NCI-H526 treated with DMSO at 0.1 percent for 48 hours (cell line): ENCODE measurements around the gene SPATA3.

Source experiments
- DNase-seq: peaks from one replicate; lab custom pipeline; 2025; lab: John Stamatoyannopoulos, UW

SPATA3 gene

DNA sequence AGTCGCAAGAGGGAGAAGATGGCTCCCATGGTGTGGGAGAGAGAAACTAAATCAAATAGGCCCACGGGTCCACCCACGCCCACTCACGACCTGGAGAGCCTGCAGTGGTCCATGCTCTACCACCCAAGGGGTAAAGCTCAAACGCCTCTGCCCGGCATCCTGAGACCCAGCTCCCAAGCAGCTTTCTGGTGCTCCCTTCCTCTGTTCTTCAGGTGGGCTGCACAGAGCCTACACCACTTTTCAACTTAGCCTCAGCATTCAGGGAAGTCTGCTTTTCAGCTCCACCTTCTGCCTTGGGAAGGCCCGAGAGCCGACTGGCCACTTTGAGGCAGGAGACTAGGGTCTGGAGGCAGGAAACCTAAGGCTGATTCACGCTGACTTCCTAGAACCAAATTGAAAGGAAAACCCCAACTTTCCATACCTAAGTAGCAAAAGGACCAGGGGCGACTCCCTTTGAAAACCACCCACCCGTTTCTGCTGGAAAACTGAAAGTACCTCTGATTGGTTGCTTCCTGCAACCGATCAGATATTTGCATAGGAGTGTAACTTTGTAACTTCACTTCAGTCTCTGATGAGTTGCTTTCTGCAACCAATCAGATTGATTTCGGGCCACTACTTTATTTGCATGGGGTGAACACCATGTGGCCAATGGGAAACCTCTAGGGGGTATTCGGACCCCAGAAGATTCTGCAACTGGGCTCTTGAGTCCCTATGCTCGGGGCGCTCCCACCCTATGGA lies 26.8 kb upstream of the SPATA3 start:
- DNase-seq, result no peak

DNA sequence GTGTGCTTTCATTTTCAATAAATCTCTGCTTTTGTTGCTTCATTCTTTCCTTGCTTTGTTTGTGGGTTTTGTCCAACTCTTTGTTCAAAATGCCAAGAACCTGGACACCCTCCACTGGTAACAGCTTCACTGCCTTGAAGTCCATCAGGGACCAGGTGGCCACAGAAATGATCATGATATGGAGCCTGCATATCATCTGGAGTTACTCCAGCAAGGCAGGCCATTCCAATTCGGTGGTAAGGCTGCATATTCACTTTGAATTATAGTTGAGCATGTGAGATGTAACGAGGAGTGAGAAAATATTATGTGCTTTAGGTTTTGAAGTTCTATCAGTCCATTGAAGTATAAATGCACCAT lies 26.3 kb upstream of the SPATA3 start:
- no peak for DNase-seq

DNA sequence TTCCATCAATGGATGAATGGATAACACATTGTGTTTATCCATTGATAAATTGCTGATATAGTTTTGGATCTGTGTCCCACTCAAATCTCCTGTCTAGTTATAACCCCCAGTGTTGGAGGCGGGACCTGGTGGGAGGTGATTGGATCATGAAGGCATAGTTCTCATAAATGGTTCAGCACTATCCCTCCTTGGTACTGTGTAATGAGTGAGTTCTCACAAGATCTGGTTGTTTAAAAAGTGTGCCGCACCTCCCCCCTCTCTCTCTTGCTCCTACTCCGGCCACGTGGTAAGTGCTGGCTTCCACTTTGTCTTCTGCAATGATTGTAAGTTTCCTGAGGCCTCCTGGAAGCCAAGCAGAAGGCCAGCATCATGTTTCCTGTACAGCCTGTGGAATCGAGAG lies 23.9 kb upstream of the SPATA3 start:
- no peak for DNase-seq

DNA sequence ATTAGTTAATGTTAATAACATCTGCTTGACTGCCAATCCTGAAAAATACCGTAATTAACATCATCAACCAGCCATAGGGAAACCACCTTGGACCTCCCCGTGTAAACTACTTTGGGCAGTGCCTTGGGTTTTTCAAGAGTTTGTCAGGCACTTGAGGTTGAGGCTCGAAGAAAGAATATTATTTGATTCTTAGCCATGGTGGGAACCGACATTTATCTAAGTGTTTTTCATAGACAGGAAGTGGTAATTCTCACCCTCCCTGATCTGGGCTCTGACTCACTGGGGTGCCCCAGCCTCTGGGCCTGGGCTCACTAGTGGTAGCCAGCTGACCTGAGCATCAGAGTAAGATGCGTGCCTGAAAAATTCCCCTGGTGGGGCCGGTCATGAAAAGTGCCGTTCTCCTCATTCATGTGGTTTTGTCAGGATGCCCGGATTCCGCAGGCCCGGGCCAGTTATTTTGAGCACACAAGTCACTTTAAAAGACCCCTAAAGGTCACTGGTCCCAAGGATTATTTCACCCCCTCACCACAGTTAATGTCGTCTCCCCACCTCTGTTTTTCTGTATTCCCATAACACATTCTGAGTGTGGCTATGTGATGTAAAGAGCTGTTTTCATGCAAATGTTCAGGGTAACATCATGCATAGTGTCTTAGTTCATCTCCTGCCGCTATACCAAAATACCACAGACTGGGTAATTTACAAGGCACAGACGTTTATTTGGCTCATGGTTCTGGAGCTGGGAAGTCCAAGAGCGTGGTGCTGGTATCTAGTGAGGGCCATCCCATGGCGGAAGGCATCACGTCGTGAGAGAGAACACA lies 21.6 kb upstream of the SPATA3 start:
- DNase-seq, result no peak

DNA sequence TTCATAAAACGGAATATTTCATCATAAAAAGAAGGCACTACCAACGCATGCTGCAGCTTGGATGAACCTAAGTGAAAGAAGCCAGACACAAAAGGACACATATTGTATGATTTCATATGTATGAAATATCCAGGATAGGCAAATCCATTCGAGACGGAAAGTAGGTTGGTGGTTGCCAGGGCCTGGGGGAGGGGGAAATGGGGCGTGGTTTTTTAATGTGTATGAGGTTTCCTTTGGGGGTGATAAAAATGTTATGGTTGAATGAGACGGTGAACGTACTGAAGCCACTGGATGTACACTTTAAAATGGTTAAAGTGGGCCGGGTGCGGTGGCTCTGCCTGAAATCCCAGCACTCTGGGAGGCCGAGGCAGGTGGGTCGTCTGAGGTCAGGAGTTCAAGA lies 20.0 kb upstream of the SPATA3 start:
- peak; percentile 8 for DNase-seq

DNA sequence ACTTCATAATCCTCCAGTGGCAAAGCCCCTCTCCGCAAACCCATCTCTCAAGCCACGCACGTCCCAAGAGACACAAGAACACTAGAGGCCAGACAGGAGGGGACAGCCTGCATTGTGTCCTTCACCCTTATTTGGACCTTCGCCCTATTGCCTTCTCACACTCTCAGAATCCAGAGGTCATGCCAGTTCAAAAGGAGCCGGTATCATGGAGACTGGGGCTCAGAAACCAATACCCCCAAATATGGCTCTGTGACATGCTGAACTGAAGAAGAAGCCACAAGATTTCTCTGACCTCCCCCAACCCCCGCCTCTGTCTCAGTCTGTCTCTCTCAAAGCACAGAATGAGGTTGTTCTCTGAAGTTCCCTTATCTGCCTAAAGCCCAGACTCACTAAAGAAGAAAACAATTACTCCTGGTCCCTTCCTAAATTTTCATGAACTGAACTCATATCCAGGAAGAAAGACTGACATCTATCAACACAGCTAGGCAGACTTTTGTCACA lies 19.2 kb upstream of the SPATA3 start:
- DNase-seq, result no peak

DNA sequence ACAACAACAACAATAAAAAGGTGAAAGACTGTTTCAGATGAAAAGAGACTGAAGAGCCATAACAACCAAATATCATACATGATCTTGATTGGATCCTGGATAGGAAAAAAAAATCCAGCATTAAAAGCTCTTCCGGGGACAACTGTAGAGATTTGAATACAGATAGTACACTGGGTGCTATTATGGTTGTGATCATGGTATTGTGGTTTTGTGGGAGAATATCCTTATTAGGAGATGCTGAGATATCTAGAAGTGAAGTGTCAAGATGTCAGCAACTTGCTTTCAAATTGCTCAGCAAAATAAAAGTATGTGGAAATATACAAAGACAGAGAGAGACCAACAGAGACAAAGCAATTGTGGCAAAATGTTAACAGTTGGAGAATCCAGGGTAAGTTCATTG lies 15.5 kb upstream of the SPATA3 start:
- no peak for DNase-seq

DNA sequence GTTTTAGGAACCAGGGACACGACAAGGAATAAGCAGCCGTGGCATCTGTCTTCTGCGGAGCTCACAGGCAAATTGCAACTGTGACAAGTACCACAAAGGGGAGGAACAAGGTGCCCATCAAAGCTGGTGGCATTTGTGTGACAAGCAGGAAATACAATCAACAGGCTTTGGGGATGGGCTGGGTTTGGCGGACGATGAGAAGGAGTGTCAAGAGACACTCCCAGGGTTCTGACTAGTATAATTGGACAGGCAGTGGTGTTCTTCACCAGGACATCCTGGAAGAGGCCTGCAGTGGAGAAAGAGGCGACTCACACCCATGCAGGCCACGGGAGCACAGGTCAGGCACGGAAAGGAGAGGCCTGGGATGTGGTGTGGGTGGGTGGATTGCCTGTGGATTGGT lies 14.2 kb upstream of the SPATA3 start:
- no peak for DNase-seq

DNA sequence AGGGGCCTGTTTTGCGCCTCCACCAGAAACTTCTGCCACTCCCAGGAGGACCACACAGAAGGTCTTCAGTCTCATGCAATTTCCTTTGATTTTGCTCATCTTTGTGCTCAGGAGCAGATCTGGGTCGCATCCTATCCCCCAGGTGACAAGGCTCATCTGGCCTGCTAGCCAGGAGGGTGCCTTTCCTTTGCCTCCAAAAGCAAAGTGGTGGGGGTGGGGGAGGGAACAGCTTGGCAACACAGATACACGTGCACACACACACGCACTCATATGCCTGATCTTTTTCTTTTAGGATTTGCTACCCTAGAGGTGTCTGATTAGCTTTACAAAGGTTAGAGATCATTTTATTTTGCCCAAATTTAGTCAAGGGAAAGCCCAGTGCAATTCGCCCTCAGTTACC lies 13.8 kb upstream of the SPATA3 start:
- DNase-seq, result no peak

DNA sequence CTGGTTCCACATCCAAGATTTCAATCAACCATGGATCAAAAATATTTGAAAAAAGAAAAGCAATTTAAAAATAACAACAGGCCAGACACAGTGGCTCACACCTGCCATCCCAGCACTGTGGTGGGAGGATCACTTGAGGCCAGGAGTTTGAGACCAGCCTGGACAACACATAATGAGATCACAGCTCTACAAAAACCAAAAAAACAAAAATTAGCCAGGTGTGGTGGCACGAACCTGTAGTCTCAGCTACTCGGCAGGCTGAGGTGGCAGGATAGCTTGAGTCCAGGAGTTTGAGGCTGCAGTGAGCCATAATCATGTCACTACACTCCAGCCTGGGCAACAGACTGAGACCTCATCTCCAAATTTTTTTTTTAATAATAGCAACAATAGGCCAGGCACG lies 13.4 kb upstream of the SPATA3 start:
- DNase-seq, result no peak

DNA sequence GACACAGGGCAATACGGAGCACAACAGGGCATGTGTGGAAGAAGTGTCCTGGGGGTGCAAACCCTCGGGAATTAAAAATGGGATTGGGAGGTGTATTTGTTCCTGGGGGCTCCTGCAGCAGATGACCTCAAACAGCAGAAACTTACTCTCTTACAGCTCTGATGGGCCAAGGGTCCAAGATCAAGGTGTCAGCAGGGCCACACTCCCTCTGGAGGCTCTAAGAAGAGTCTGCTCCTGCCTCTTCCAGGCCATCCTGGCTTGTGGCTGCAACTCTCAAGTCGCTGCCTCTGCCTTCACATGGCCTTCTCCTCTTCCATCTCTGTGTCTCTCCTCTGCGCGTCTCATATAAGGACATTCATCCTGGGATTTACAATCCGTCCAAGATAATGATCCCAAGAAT lies 12.4 kb upstream of the SPATA3 start:
- no peak for DNase-seq

DNA sequence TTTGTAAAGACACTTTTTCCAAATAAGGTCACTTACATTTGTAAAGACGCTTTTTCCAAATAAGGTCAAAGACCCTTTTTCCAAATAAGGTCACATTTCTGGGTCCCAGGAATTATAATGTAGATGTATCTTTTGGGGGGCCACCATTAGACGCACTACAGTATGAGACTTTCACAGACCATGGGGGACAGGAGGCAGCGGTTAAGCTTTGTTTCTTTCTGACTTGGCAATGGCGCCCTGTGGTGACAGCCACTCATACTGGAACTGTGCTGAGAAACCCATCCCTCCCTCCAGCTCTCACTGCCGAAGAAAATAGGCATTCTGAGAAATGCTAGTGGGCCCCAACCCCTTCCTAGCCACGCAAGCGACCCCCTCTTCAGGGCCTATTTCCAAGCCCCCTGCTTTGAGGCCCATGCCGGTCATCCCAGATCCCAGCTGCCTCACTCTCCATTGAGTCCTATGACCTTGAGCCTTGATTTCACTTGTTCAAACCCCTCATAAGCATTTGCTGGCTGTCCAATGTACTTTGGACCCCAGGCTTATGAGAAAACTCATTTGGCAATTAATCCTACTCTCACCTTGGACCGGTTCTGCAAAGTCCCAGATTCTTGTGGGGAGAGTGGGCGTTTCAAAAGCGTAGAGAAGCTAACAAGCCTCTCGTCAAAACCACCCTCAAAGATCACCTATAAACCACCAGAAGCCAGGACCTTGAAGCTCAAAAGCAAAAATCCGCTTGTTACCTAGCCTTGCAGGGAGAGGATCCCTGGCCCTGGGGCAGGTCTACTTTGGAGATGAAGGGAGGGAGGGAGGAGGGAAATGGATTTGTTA lies 11.3 kb upstream of the SPATA3 start:
- DNase-seq, result no peak

DNA sequence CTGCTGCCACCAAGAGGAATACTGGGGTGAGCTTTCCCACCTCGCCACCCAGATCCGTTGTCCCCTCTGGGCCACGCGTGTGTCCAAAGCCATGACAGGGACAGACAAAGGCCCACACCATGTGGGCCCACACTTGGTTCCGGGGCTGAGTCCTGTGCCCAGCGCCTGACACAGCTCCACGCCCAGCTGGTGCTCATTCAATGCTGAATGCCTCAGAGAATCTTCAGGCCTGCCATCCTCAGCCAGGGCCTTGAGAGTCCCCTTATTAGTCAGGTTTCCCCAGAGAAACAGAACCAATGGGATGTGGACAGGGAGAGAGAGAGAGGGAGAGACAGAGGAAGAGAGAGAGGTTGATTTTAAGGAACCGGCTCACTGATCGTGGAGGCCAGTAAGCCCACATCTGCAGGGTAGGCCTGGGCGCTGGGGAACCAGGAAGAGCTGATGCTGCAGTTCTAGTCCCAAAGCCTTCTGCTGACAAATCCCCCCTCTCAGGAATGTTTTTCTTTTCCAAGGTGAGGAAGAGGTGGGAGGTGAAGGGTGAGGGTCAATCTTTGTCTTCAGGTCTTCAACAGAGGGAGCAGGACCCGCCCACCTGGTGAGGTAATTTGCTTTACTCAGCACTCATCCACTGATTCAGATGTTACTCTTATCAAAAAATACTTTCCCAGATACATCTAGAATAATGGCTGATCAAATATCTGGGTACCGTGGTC lies 10.2 kb upstream of the SPATA3 start:
- no peak for DNase-seq

DNA sequence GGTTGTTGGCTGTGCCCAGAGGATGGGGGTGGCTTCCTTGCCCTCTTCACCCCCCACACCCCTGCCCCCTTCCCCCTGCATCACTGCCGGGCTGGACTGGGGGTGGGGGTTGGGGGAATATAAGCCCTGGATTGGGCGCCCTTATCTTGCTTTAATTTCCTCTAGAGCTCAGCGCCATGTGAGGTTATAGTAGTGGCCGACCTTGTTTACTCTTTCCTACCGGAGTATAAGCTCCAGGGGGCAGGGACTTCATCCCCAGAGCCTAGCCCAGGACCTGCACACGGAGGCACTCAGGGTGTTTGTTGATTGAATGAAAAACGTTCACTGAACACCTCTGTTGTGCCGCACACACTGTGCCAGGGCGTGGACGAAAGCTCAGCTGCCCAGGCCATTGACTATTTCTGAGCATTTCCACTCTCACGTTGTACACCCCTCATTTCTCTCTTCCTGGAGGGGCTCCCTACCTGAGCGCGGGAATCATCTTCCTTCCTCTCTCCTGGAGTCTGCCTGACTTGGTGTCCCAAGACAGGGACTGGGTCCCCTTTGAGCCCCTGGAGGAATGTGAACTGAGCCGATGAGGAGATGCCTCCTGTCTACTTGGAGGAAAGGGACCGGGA lies 9.3 kb upstream of the SPATA3 start:
- no peak for DNase-seq

DNA sequence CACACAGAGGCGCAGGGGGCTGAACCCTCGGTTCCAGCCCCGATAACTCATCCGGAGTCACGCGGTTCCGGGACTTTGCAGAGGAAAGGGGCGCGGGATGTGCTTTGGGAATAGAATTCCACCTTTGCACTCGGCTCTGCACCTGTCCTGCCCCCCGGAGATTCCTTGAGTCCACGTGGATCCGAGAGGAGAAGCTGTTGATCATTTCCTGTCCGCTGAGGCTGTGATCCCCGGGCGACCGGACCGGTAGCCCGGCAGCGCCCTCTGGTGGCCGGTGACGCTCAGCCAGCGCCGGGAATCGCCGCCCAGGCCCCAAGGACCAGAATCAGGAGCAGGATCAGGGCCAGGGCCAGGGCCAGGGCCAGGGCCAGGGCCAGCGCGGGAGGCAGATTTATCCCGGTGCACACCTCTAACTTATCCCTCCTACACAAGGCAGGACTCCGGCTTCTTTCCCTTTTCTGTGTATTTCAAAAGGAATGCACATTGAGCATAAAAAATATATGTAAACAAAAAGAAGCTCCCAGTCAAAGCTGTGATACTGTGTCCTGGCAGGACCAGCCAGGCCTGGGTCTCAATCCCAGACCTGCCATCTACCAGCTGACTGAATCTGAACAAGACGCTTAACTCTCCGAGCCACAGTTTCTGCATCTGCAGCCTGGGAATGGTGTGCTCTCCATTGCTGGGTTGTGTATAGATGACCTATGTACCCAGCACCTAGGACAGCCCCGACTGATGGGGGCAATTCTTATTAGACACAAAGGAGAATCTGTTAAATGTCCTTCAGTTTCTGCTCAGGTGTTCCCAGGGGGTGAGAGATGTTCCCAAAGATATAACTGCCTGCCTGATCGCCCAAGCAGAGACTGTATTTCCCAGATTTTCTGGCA lies 8.5 kb upstream of the SPATA3 start:
- DNase-seq, result peak; percentile 31

DNA sequence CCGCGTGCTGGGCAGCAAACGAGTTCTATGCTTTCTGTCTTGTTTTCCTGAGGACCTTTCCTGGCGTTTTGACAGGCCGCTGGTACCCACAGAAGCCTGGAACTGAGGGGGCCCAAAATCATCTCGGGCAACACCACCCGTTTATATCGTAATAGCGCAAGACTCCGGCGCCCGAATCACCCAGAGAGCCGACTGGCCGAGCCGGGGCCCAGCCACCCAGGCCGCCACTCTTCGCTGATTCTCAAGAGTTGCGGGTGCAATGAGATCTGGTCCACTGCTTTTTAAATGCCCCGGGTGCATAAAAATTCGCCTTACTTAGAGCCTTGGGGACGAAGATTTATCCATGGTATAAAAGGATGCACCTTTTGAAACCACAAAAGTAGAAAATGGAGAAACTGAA lies 6.2 kb upstream of the SPATA3 start:
- DNase-seq, result no peak

DNA sequence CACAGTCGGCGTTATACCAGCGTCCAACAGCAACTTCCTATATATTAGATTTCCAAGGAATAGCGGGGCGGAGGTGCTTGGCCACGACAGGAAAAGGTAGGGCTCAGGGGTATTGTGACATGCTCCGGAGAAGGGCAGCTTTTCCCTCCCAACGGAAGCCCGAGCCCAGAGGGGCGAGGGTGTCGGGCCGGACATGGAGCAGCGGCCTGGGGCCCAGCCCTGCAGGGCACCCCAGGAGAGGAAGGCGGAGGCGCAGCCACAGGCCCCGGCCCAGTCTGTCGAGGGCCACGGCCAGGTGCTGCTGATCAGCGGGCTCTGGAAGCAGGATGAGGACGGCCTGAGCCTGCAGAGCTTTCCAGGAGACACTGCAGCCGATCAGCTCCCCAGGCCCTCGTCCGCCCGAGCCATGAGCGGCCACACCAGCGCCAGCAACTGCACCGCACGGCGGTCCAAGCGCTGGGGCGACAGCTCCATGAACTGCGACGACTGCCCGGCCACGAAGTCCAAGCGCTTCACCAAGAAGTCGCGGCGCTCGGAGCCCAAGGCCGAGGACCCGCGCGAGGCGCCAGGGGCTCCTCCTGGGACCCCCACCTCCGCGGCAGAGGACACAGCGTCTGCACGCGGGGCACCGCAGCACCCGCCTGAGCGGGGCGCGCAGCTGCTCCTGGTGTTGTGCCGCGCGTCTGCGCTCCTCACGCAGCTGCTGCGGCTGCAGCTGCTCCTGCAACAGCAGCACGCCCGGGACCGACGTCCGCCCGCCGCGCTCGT lies 5.6 kb upstream of the SPATA3 start:
- no peak for DNase-seq

DNA sequence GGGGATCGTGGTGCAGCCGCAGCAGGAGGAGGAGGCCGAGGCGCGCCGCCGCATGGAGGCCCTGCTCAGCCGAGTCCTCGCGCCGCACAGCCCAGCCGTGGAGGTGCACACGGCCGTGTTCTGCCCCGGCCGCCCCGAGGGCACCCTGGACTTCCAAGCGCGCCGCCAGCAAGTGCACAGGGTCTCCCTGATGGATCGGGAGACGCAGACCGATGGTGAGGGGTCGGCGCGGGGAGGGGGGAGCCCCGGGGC lies 5.1 kb upstream of the SPATA3 start:
- DNase-seq, result no peak

DNA sequence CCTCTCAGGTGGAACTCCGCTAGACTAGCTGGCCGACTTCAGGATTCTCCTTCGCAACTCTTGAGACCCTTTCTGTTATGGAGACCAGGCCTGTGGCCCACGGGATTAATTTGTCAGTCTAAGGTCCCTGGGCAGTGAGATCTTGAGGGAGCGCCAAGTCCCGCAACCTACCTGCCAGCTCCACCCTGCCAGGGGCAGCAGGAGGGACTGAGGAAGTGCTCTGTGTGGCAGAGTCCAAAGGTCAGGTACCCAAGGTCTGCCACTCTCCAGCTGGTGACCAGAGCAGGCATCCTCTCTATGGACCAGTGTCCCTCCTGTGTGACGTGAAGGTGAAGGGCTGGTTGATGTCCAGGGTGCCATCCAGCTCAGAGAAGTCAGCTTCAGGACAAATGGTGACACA lies 4.3 kb upstream of the SPATA3 start:
- DNase-seq, result no peak

DNA sequence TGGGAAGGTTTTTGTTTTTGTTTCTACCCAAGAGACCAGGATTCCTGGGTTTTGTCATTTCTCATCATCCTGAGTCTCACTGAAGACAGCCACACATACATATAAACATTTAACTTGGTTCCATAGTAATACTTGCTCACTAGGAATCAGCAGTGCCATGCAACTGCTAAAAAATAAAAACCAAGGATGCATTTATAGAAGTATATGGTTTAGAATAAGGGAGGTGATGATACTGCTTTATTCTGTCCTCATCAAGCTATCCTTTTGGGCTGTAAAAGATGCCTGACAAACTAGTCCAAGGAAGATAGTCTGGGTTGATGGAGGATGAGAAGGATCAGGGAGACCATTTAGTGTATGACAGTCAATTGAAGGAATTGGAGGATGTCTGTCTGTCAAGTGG lies 740 bp downstream of the SPATA3 start:
- no peak for DNase-seq
